Smooth muscle cell (in vitro differentiated cells): ENCODE data around the gene MCMBP. TPM values are rescaled to one million over a fixed set of nuclear protein-coding genes. Genes with fewer than 3 reads are reported as not detected.

Experiments used
- DNase-seq: peaks from one replicate; lab custom pipeline; 2025; ENCODE audit not compliant: unreplicated experiment; lab: John Stamatoyannopoulos, UW
- H2AFZ ChIP-seq: fragments of 200-600 bp; sonication (generic); 2 replicates; pipeline ENCODE4 v1.6.0; 2016; ENCODE audit warnings: antibody characterized with exemption, low read depth, mild to moderate bottlenecking
- H3F3A ChIP-seq: fragments of 200-600 bp; sonication (generic); 2 replicates; pipeline ENCODE4 v1.6.0; 2017; ENCODE audit warnings: antibody characterized with exemption, low read depth
- H3K27ac ChIP-seq: fragments of 200-600 bp; sonication (generic); 2 replicates; pipeline ENCODE4 v1.5.1; 2016; ENCODE audit warnings: low read depth, mild to moderate bottlenecking
- H3K27me3 ChIP-seq: fragments of 200-600 bp; sonication (generic); 2 replicates; pipeline ENCODE4 v1.6.1; 2016; ENCODE audit warnings: low read depth, mild to moderate bottlenecking
- H3K36me3 ChIP-seq: fragments of 200-600 bp; sonication (generic); 2 replicates; pipeline ENCODE4 v1.5.1; 2016; ENCODE audit warnings: low read depth
- H3K4me1 ChIP-seq: fragments of 200-600 bp; sonication (generic); 2 replicates; pipeline ENCODE4 v1.5.1; 2016; ENCODE audit warnings: low read depth
- H3K4me2 ChIP-seq: fragments of 200-600 bp; sonication (generic); 2 replicates; pipeline ENCODE4 v1.6.0; 2016; ENCODE audit warnings: mild to moderate bottlenecking
- H3K4me3 ChIP-seq: fragments of 200-600 bp; sonication (generic); 2 replicates; pipeline ENCODE4 v1.5.1; 2016; ENCODE audit warnings: mild to moderate bottlenecking
- H3K79me2 ChIP-seq: fragments of 200-600 bp; sonication (generic); 2 replicates; pipeline ENCODE4 v1.6.0; 2016; ENCODE audit warnings: low read depth, mild to moderate bottlenecking
- H3K9ac ChIP-seq: fragments of 200-600 bp; sonication (generic); 2 replicates; pipeline ENCODE4 v1.6.0; 2016; ENCODE audit warnings: low read depth
- H3K9me3 ChIP-seq: fragments of 200-600 bp; sonication (generic); replicated peaks from 2 replicates; pipeline ENCODE4 v1.5.1; 2016; ENCODE audit warnings: low read depth
- H4K20me1 ChIP-seq: fragments of 200-600 bp; sonication (generic); 2 replicates; pipeline ENCODE4 v1.6.0; 2016; ENCODE audit warnings: low read depth
- CTCF ChIP-seq: fragments of 200-600 bp; sonication (generic); IDR thresholded peaks from 2 replicates; pipeline ENCODE4 v1.5.1; 2017; ENCODE audit warnings: borderline replicate concordance, mild to moderate bottlenecking, antibody characterized with exemption; ENCODE audit not compliant: insufficient read depth, poor library complexity, severe bottlenecking
- WGBS: methylation state at CpG from one replicate; pipeline ENCODE4 v1.1.7; 2016; ENCODE audit warnings: low lambda C conversion rate; 5-methylcytosine and 5-hydroxymethylcytosine counted together
- polyA plus RNA-seq: library from polyadenylated mRNA; unstranded; fragments of >200 nt; fragmentation: Nextera tagmentation; extraction: Ambion mirVana; gene quantifications from 2 replicates; pipeline ENCODE4 v1.2.1, GENCODE V29; 2016
- total RNA-seq: library from RNA; depleted of rRNA; stranded (reverse); fragments of >200 nt; gene quantifications from 2 replicates; pipeline ENCODE4 v1.2.3, GENCODE V29; 2014

The MCMBP gene
- total and polyA plus RNA-seq, 2 experiments from 2014 or later: 42.5 to 57.4 TPM

GRCh38 chr10:119805702-119806230, 66.9 kb downstream of the MCMBP start:
- 52% methylated on average over 5 of the region's 5 CpGs for WGBS
- H3K4me2 ChIP-seq: peak overlapping the region; percentile 16

GRCh38 chr10:119803264-119803663, 69.4 kb downstream of the MCMBP start:
- 9% methylated on average over 1 of the region's 1 CpG for WGBS
- no peak overlapping the region for H2AFZ ChIP-seq
- H3K36me3 ChIP-seq: no peaks in the 10 kb centered on the region
- DNase-seq: no peak
- no peak overlapping the region for H3K9ac ChIP-seq
- H3K9me3 ChIP-seq: no peaks in the 10 kb centered on the region
- no peak overlapping the region for H3K4me3 ChIP-seq
- peak overlapping the region; percentile 63 for H3K27ac ChIP-seq
- H3K4me1 ChIP-seq: no peaks in the 10 kb centered on the region
- no peaks in the 10 kb centered on the region for H3K79me2 ChIP-seq
- peaks cover 6% of the 10 kb centered on the region for H3F3A ChIP-seq
- TF ChIP-seq CTCF: no peak
- no peaks in the 10 kb centered on the region for H3K27me3 ChIP-seq
- peak overlapping the region; percentile 13 for H3K4me2 ChIP-seq
- no peaks in the 10 kb centered on the region for H4K20me1 ChIP-seq

More at GRCh38 chr10:119805702-119806230, 66.9 kb downstream of the MCMBP start:
- no peaks in the 10 kb centered on the region for H3K4me1 ChIP-seq
- H4K20me1 ChIP-seq: no peaks in the 10 kb centered on the region
- H3K27me3 ChIP-seq: no peaks in the 10 kb centered on the region
- H3K9ac ChIP-seq: no peak overlapping the region
- no peak for TF ChIP-seq CTCF
- H3F3A ChIP-seq: peaks cover 6% of the 10 kb centered on the region
- no peak overlapping the region for H2AFZ ChIP-seq
- H3K27ac ChIP-seq: no peak overlapping the region
- no peaks in the 10 kb centered on the region for H3K9me3 ChIP-seq
- no peaks in the 10 kb centered on the region for H3K79me2 ChIP-seq
- no peak for DNase-seq
- no peak overlapping the region for H3K4me3 ChIP-seq
- H3K36me3 ChIP-seq: no peaks in the 10 kb centered on the region

DNA sequence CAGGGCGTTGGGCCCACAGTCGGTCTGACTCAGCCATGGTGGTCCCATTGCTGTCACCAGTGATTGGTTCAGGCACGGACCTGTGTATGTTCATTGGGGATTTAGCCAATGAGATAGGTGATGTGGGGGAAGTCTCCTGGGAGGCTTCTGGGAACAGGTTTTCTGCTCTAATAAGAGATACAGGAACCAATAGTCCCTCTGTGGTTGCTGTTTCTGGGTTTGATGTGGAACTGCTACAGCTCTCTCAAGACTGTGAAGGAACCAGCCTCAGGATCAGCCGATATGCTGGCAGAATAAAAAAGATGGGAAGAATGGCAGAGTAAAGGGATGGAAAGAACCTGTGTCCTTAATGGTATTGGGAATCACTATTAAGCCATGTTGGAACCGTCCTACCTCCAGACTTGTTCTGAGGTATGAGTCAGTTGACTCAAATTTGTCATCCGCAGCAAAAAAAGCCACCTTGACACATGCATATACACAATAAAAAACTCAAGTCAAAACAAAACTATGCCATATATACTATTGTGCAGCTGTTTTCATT, 70.6 kb downstream of the MCMBP start:
- no peak for DNase-seq
- Histone ChIP-seq H3K4me2 (no peak overlapping the region), H2AFZ (no peak overlapping the region), H3F3A (no peaks in the 10 kb centered on the region), H3K4me3 (no peak overlapping the region), H4K20me1 (no peaks in the 10 kb centered on the region), H3K9me3 (no peaks in the 10 kb centered on the region), H3K4me1 (no peaks in the 10 kb centered on the region), H3K27ac (no peak overlapping the region), H3K27me3 (no peaks in the 10 kb centered on the region), H3K36me3 (no peaks in the 10 kb centered on the region), H3K79me2 (no peaks in the 10 kb centered on the region), H3K9ac (no peak overlapping the region)
- 88% methylated on average over 6 of the region's 6 CpGs for WGBS
- no peak for TF ChIP-seq CTCF

- Histone ChIP-seq H3K4me3 (no peak overlapping the region), H3K79me2 (no peaks in the 10 kb centered on the region), H3K9me3 (no peaks in the 10 kb centered on the region), H2AFZ (no peak overlapping the region), H3K9ac (no peak overlapping the region), H4K20me1 (no peaks in the 10 kb centered on the region), H3K27me3 (no peaks in the 10 kb centered on the region), H3K36me3 (no peaks in the 10 kb centered on the region), H3K4me1 (no peaks in the 10 kb centered on the region), H3F3A (no peaks in the 10 kb centered on the region), H3K4me2 (no peak overlapping the region), H3K27ac (no peak overlapping the region)
- DNase-seq: no peak
- no peak for TF ChIP-seq CTCF
- WGBS: 93% methylated on average over 2 of the region's 2 CpGs
Measured at GRCh38 chr10:119801176-119801575, 71.5 kb downstream of the MCMBP start.
